Liver (tissue), 9 donors: ENCODE data around the gene PRKCD. TPM values are rescaled to one million over a fixed set of nuclear protein-coding genes. Genes with fewer than 3 reads are reported as not detected.

Experiments
- DNase-seq: peaks from one replicate; pipeline ENCODE4 v3.0.0-alpha.2; 2017; ENCODE audit warnings: low spot score
- H3K27ac ChIP-seq, 2 donors: one replicate each; pipeline ENCODE4 v1.7.0; 2013; ENCODE audit warnings: inconsistent platforms in 2 of 2, low read length in 2 of 2, control low read depth in 1 of 2, low read depth in 1 of 2, mild to moderate bottlenecking in 1 of 2
- H3K27me3 ChIP-seq, 4 donors: one replicate each; pipeline versions ENCODE4 v1.6.1 to v1.7.0; 2013; ENCODE audit warnings: low read length in 3 of 4, inconsistent platforms in 1 of 4, mild to moderate bottlenecking in 1 of 4, moderate library complexity in 1 of 4; ENCODE audit not compliant: control insufficient read depth in 4 of 4, insufficient read depth in 4 of 4
- H3K36me3 ChIP-seq, 4 donors: one replicate each; pipeline versions ENCODE4 v1.6.1 to v1.7.0; 2013; ENCODE audit warnings: low read length in 3 of 4, mild to moderate bottlenecking in 3 of 4, low read depth in 1 of 4, moderate library complexity in 1 of 4; ENCODE audit not compliant: control insufficient read depth in 4 of 4, insufficient read depth in 3 of 4
- H3K4me1 ChIP-seq, 4 donors: one replicate each; pipeline versions ENCODE4 v1.6.1 to v1.7.0; 2013; ENCODE audit warnings: low read length in 3 of 4, mild to moderate bottlenecking in 3 of 4, moderate library complexity in 1 of 4; ENCODE audit not compliant: control insufficient read depth in 4 of 4, insufficient read depth in 4 of 4
- H3K4me3 ChIP-seq, 3 donors: one replicate each; pipeline versions ENCODE4 v1.6.1 to v1.7.0; 2013; ENCODE audit warnings: low read length in 3 of 3, control low read depth in 1 of 3, low read depth in 1 of 3, mild to moderate bottlenecking in 1 of 3
- H3K9ac ChIP-seq, 2 donors: one replicate each; pipeline ENCODE4 v1.7.0; 2013; ENCODE audit warnings: low read length in 2 of 2, mild to moderate bottlenecking in 2 of 2, moderate library complexity in 2 of 2, control low read depth in 1 of 2, low read depth in 1 of 2
- H3K9me3 ChIP-seq, 4 donors: one replicate each; pipeline versions ENCODE4 v1.6.1 to v1.7.0; 2013; ENCODE audit warnings: low read length in 3 of 4; ENCODE audit not compliant: control insufficient read depth in 4 of 4
- ATF3 ChIP-seq: IDR thresholded peaks from 2 replicates; pipeline ENCODE4 v1.6.1; 2016; ENCODE audit warnings: antibody characterized with exemption
- CTCF ChIP-seq: fragments of 150-350 bp; IDR thresholded peaks from 2 replicates; pipeline ENCODE4 v1.5.1; 2017; ENCODE audit warnings: improper control_type of control experiment, low read depth, low read length; ENCODE audit not compliant: missing input control
- EGR1 ChIP-seq, 2 donors: IDR thresholded peaks; 2 replicates each; pipeline ENCODE4 v1.6.1; 2016 to 2018; ENCODE audit warnings: antibody characterized with exemption in 2 of 2, low read depth in 2 of 2
- FOXA1 ChIP-seq: IDR thresholded peaks from 2 replicates; pipeline ENCODE4 v1.6.1; 2016; ENCODE audit warnings: antibody characterized with exemption
- GABPA ChIP-seq, 2 donors: IDR thresholded peaks in 1 of 2; conservative IDR thresholded peaks in 1 of 2; 2 replicates each; pipeline ENCODE4 v1.6.1; 2016; ENCODE audit warnings: antibody characterized with exemption in 2 of 2, mild to moderate bottlenecking in 1 of 2, moderate library complexity in 1 of 2
- HNF4G ChIP-seq: IDR thresholded peaks from 2 replicates; pipeline ENCODE4 v1.6.1; 2016; ENCODE audit warnings: antibody characterized with exemption
- JUND ChIP-seq, 2 donors: IDR thresholded peaks; 2 replicates each; pipeline ENCODE4 v1.6.1; 2016; ENCODE audit warnings: antibody characterized with exemption in 2 of 2
- MAX ChIP-seq: IDR thresholded peaks from 2 replicates; pipeline ENCODE4 v1.6.1; 2016; ENCODE audit warnings: antibody characterized with exemption
- NR2F2 ChIP-seq: IDR thresholded peaks from 2 replicates; pipeline ENCODE4 v1.6.1; 2016; ENCODE audit warnings: antibody characterized with exemption
- RAD21 ChIP-seq, 2 donors: IDR thresholded peaks; 2 replicates each; pipeline ENCODE4 v1.6.1; 2016; ENCODE audit warnings: antibody characterized with exemption in 2 of 2, mild to moderate bottlenecking in 2 of 2
- REST ChIP-seq: IDR thresholded peaks from 2 replicates; pipeline ENCODE4 v1.6.1; 2016; ENCODE audit warnings: antibody characterized with exemption, mild to moderate bottlenecking
- TAF1 ChIP-seq: conservative IDR thresholded peaks from 2 replicates; pipeline ENCODE4 v1.6.1; 2016; ENCODE audit warnings: antibody characterized with exemption, mild to moderate bottlenecking
- YY1 ChIP-seq: IDR thresholded peaks from 2 replicates; pipeline ENCODE4 v1.6.1; 2016; ENCODE audit warnings: antibody characterized with exemption, mild to moderate bottlenecking
- ZBTB33 ChIP-seq: IDR thresholded peaks from 2 replicates; pipeline ENCODE4 v1.6.1; 2016; ENCODE audit warnings: antibody characterized with exemption
- WGBS: extraction: QIAGEN DNeasy Blood & Tissue Kit; methylation state at CpG from one replicate; pipeline ENCODE4 v1.1.7; 2013; 5-methylcytosine and 5-hydroxymethylcytosine counted together
- polyA plus RNA-seq, 2 donors: library from polyadenylated mRNA; stranded (reverse) in 1 of 2; unstranded in 1 of 2; fragments of 200-250 nt in 1 of 2; fragments of >200 nt in 1 of 2; fragmentation: Nextera tagmentation in 1 of 2; extraction: Ambion mirVana in 1 of 2; gene quantifications; one replicate each; pipeline versions ENCODE4 v1.2.1 to v1.2.3, GENCODE V29; 2013 to 2015
- total RNA-seq, 2 donors: library from RNA; depleted of rRNA; stranded (reverse); fragments of >200 nt; gene quantifications; one replicate each; pipeline ENCODE4 v1.2.3, GENCODE V29; 2014
- donor health status: healthy.
- donor health status: healthy.
- donor health status: healthy.
- donor health status: healthy.
- donor health status: healthy.

Gene PRKCD
- total and polyA plus RNA-seq, 4 donors, result 3.1 to 7.3 (median 3.4) TPM

- 83% methylated on average over 14 of the region's 14 CpGs for WGBS
- no peak overlapping the region for H3K27ac ChIP-seq
- no peaks in the 10 kb centered on the region for H3K36me3 ChIP-seq
- DNase-seq, result no peak
- H3K9me3 ChIP-seq, result no peaks in the 10 kb centered on the region
- H3K4me3 ChIP-seq, result no peak overlapping the region
- no peak overlapping the region for H3K9ac ChIP-seq
- TF ChIP-seq HNF4G, result no peak
- H3K27me3 ChIP-seq, result no peaks in the 10 kb centered on the region
- no peaks in the 10 kb centered on the region for H3K4me1 ChIP-seq
These were observed 41.5 kb downstream of the PRKCD start for GRCh38 chr3:53202331-53203015.

GRCh38 chr3:53211706-53212702, 51.0 kb downstream of the PRKCD start:
- WGBS, result 80% methylated on average over 9 of the region's 9 CpGs
- peaks cover 0 to 3% (median 1%) of the 10 kb centered on the region in 4 donors for H3K9me3 ChIP-seq
- no peak for DNase-seq
- no peaks in the 10 kb centered on the region for H3K36me3 ChIP-seq
- no peak overlapping the region for H3K4me3 ChIP-seq
- no peaks in the 10 kb centered on the region for H3K4me1 ChIP-seq
- H3K27me3 ChIP-seq, result no peaks in the 10 kb centered on the region
- no peak overlapping the region for H3K27ac ChIP-seq
- H3K9ac ChIP-seq, result no peak overlapping the region
- no peak for TF ChIP-seq ZBTB33
- TF ChIP-seq MAX, result no peak
- no peak for TF ChIP-seq FOXA1

GRCh38 chr3:53213276-53213675, 52.3 kb downstream of the PRKCD start:
- Histone ChIP-seq H3K27ac (no peak overlapping the region), H3K9me3 (peaks cover 0 to 3% (median 1%) of the 10 kb centered on the region in 4 donors), H3K27me3 (no peaks in the 10 kb centered on the region), H3K9ac (no peak overlapping the region), H3K4me3 (no peak overlapping the region), H3K36me3 (no peaks in the 10 kb centered on the region), H3K4me1 (no peaks in the 10 kb centered on the region)
- WGBS, result 92% methylated on average over 7 of the region's 7 CpGs
- DNase-seq, result no peak
- no peak for TF ChIP-seq TAF1
- no peak for TF ChIP-seq ZBTB33
- TF ChIP-seq REST, result no peak
- TF ChIP-seq ATF3, result no peak
- no peak for TF ChIP-seq MAX
- no peak for TF ChIP-seq EGR1 (IDR thresholded peaks at IDR 0.05; ENCODE audit: low read depth in 2 of 2)
- no peak for TF ChIP-seq GABPA (IDR thresholded peaks at IDR 0.05 in 1 of 2, conservative IDR thresholded peaks at IDR 0.05 in 1 of 2)
- no peak for TF ChIP-seq NR2F2
- no peak for TF ChIP-seq RAD21 (IDR thresholded peaks at IDR 0.05)
- no peak for TF ChIP-seq CTCF
- TF ChIP-seq YY1, result no peak
- TF ChIP-seq JUND (IDR thresholded peaks at IDR 0.05), result no peak
